Mesodermal cell (in vitro differentiated cells): Measurements from ENCODE around the gene THSD7A.

ENCODE experiments used
- H3K27ac ChIP-seq: 2 replicates; pipeline ENCODE4 v1.7.0; 2013; ENCODE audit warnings: mild to moderate bottlenecking, low read depth, low read length, moderate library complexity; ENCODE audit not compliant: severe bottlenecking
- H3K36me3 ChIP-seq: 2 replicates; pipeline ENCODE4 v1.7.1; 2013; ENCODE audit warnings: mild to moderate bottlenecking, low read length, moderate library complexity; ENCODE audit not compliant: control insufficient read depth, insufficient read depth
- H3K4me1 ChIP-seq: one replicate; pipeline ENCODE4 v1.7.1; 2013; ENCODE audit warnings: mild to moderate bottlenecking, low read length; ENCODE audit not compliant: insufficient read depth, control insufficient read depth, poor library complexity, severe bottlenecking
- H3K4me3 ChIP-seq: 2 replicates; pipeline ENCODE4 v1.7.0; 2013; ENCODE audit warnings: low read length, control low read depth, mild to moderate bottlenecking; ENCODE audit not compliant: insufficient read depth, poor library complexity, severe bottlenecking; ENCODE audit errors: extremely low read depth
- H3K9me3 ChIP-seq: 2 replicates; pipeline ENCODE4 v1.7.1; 2013; ENCODE audit warnings: mild to moderate bottlenecking, low read length, moderate library complexity; ENCODE audit not compliant: control insufficient read depth
- WGBS, 2 experiments: methylation state at CpG; one replicate each; pipeline ENCODE4 v1.1.5; 2013; ENCODE audit warnings: missing lambda C conversion rate in 2 of 2; ENCODE audit not compliant: insufficient coverage in 2 of 2; 5-methylcytosine and 5-hydroxymethylcytosine counted together

Gene THSD7A

DNA sequence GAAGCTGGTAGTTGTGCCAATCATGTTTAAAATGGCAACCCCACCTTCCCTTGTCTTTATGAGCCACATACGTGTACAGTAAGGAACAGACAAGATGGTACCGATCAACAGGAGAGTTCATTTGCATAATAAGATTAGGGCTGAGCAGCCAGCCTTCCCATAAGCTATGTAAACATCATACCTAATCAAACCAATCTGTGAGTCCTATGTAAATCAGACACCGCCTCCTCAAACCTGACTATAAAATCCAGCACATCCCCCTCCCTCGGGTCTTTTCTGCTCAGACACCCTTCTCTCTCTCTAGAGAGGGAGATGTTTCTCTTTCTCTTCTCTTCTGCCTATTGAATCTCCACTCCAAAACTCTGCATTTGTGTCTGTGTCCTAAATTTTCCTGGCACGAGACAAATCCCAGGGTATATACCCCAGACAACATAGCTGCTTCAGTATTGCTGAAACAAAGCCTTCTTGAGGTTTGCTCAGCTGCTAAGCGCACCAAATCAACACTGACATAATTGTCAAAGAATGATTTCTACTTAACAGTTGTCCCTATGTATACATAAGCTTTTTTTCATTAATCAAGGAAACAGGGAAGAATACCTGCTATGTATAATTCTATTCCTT lies 279.2 kb downstream of the THSD7A start:
- H3K27ac ChIP-seq = no peak overlapping the region
- H3K4me1 ChIP-seq = no peaks in the 10 kb centered on the region
- WGBS, 2 experiments = 95 to 100% methylated on average over 1 to 4 of the region's 6 CpGs
- no peaks in the 10 kb centered on the region for H3K9me3 ChIP-seq
- H3K4me3 ChIP-seq = no peak overlapping the region
- no peaks in the 10 kb centered on the region for H3K36me3 ChIP-seq

- Histone ChIP-seq H3K36me3 (no peaks in the 10 kb centered on the region), H3K27ac (no peak overlapping the region), H3K9me3 (no peaks in the 10 kb centered on the region), H3K4me1 (no peaks in the 10 kb centered on the region), H3K4me3 (no peak overlapping the region)
Measured at GRCh38 chr7:11551470-11551869, 280.5 kb downstream of the THSD7A start.

DNA sequence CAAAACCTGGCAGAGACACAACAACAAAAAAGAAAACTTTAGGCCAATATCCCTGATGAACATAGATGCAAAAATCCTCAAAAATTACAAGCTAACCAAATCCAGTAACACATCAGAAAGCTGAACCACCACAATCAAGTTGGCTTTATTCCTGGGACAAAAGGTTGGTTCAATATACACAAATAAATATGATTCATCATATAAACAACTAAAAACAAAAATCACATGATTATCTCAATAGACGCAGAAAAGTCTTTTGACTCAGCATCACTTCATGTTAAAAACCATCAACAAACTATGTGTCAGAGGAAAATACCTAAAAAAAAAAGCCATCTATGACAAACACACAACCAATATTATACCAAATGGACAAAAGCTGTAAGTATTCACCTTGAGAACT lies 283.5 kb downstream of the THSD7A start:
- Histone ChIP-seq H3K9me3 (no peaks in the 10 kb centered on the region), H3K4me3 (no peak overlapping the region), H3K4me1 (no peaks in the 10 kb centered on the region), H3K27ac (no peak overlapping the region), H3K36me3 (no peaks in the 10 kb centered on the region)
- whole genome bisulfite sequencing, 2 experiments = 80% methylated on average over 1 of the region's 1 CpG

- H3K36me3 ChIP-seq = no peaks in the 10 kb centered on the region
- H3K9me3 ChIP-seq = peaks cover 4% of the 10 kb centered on the region
- WGBS, 2 experiments = 91 to 97% methylated on average over 6 to 7 of the region's 8 CpGs
- no peak overlapping the region for H3K4me3 ChIP-seq
- H3K27ac ChIP-seq = peak overlapping the region; percentile 61
- H3K4me1 ChIP-seq = peaks cover 6% of the 10 kb centered on the region
Measured at GRCh38 chr7:11541330-11541729, 290.7 kb downstream of the THSD7A start.

DNA sequence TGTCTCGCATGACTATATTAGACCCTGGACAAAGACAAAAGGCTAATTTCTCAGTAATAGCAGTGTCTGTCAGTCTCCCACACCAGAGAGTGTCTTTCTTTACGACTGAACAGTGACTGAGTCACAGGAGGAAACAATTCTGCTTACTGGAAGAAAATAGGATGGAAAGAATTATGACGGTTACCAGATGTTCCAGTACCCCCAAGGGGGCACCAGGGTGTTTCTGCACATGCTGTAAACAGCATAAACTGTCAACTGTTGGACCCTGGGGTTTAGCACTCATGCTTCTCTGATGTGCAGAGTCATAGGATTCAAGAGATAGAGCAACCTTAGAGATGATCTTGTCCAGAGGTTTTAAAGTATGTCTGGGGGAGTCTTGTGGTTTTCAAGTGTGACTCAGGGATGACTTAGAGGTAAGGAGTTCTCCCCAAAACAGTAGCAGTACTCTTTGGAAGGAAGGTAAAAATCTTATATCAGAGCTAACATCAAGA lies 291.7 kb downstream of the THSD7A start:
- H3K27ac ChIP-seq = peak overlapping the region; percentile 61
- no peaks in the 10 kb centered on the region for H3K36me3 ChIP-seq
- 80 to 86% methylated on average over 1 to 3 of the region's 3 CpGs for WGBS, 2 experiments
- H3K9me3 ChIP-seq = peaks cover 4% of the 10 kb centered on the region
- H3K4me3 ChIP-seq = no peak overlapping the region
- peaks cover 6% of the 10 kb centered on the region for H3K4me1 ChIP-seq

- peaks cover 6% of the 10 kb centered on the region for H3K4me1 ChIP-seq
- peaks cover 4% of the 10 kb centered on the region for H3K9me3 ChIP-seq
- no peaks in the 10 kb centered on the region for H3K36me3 ChIP-seq
- no peak overlapping the region for H3K4me3 ChIP-seq
- 95% methylated on average over 2 of the region's 3 CpGs; no CpG with 5 or more reads in 1 of the 2 experiments for WGBS, 2 experiments
- peak overlapping the region; percentile 61 for H3K27ac ChIP-seq
Measured at GRCh38 chr7:11539853-11540252, 292.1 kb downstream of the THSD7A start.

- Histone ChIP-seq H3K27ac (no peak overlapping the region), H3K9me3 (peaks cover 4% of the 10 kb centered on the region), H3K4me3 (no peak overlapping the region), H3K36me3 (no peaks in the 10 kb centered on the region), H3K4me1 (peaks cover 6% of the 10 kb centered on the region)
- no CpG with 5 or more reads among the region's 1 CpG for WGBS, 2 experiments
Measured at GRCh38 chr7:11538751-11539299, 293.2 kb downstream of the THSD7A start.

- H3K4me1 ChIP-seq = no peaks in the 10 kb centered on the region
- H3K36me3 ChIP-seq = no peaks in the 10 kb centered on the region
- H3K4me3 ChIP-seq = no peak overlapping the region
- H3K27ac ChIP-seq = no peak overlapping the region
- 100% methylated on average over 1 of the region's 3 CpGs for WGBS, 2 experiments
- H3K9me3 ChIP-seq = no peaks in the 10 kb centered on the region
Measured at GRCh38 chr7:11533229-11533820, 298.7 kb downstream of the THSD7A start.

GRCh38 chr7:11529382-11529781 lies 302.6 kb downstream of the THSD7A start:
- H3K9me3 ChIP-seq = no peaks in the 10 kb centered on the region
- 100% methylated on average over 1 of the region's 3 CpGs; no CpG with 5 or more reads in 1 of the 2 experiments for WGBS, 2 experiments
- no peak overlapping the region for H3K27ac ChIP-seq
- H3K4me3 ChIP-seq = no peak overlapping the region
- H3K36me3 ChIP-seq = no peaks in the 10 kb centered on the region
- no peaks in the 10 kb centered on the region for H3K4me1 ChIP-seq

DNA sequence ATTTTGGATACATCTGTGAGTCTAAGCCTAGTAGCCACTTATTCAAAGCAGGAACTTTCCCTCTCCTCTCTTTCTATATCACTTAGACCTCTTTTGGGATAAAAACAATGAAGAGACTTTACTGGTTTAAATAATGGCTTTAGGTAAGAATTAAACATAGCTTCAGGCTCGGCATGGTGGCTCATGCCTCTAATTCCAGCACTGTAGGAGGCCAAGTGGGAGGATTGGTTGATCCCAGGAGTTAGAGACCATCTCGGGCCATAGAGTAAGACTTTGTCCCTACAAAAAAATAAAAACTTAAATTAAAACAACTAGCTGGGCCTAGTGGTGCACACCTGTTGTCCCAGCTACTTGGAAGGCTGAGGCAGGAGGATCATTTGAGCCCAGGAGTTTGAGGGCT lies 304.3 kb downstream of the THSD7A start:
- Histone ChIP-seq H3K36me3 (no peaks in the 10 kb centered on the region), H3K27ac (no peak overlapping the region), H3K9me3 (no peaks in the 10 kb centered on the region), H3K4me3 (no peak overlapping the region), H3K4me1 (no peaks in the 10 kb centered on the region)
- 60% methylated on average over 1 of the region's 2 CpGs; no CpG with 5 or more reads in 1 of the 2 experiments for WGBS, 2 experiments
